MM.1S (cell line): ENCODE data around the gene GTPBP3.

Experiments
- CTCF ChIP-seq: fragments of 300-600 bp; sonication (generic); IDR thresholded peaks from 2 replicates; pipeline ENCODE4 v1.5.1; 2016; ENCODE audit warnings: antibody characterized with exemption, low read length, mixed read lengths
- EZH2 ChIP-seq: fragments of 300-600 bp; sonication (generic); optimal IDR thresholded peaks from 2 replicates; pipeline ENCODE3; 2017; ENCODE audit warnings: low read depth, mild to moderate bottlenecking, antibody characterized with exemption, low read length, mixed read lengths

- TF ChIP-seq EZH2 (no peak), CTCF (no peak)
Measured at GRCh38 chr19:17340302-17340870, 3.0 kb downstream of the GTPBP3 start.
